ENCODE measurements around the gene MYRF.

The MYRF gene

DNA sequence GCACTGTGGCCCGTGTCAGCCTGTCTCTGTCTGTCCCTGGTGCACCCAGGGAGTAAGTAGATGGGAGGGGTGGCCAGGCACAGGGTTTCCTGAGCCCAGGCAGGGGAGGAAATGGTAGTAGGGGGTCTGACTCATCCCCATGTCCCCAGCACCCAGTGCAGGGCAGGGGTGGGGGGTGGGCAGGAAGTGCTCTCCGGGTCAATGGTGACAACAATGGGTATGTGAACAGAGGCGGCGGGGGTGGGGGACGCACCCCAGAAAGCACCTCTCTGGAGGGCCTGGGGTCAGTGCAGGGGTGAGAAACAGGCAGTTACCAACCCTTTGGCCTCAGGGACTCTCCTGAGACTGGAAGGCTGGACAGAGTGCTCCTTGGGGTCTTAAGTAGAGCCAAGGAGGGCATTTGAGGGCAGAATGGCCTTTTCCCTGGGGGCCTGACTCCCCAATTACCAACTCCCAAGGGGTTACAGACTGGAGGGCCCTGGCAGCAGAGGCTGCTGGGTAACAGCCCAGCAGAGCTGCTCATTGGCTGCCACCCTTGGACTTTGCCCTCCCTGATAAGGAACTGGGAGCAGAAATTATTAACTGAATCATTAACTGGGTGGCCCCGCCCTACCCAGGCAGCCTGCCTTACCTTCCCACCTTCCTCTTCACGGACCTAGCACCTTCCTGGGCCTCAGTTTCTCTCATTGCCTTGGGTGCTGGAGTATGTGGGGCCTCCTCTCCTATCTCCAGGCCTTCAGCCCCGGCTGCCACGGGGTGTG is 4.2 kb downstream of the MYRF start (continued):
- no peak for TF ChIP-seq ZNF26 (tag by site-specific recombination; IDR thresholded peaks at IDR 0.05)
- no peak for TF ChIP-seq PRDM1 (tag by site-specific recombination; IDR thresholded peaks at IDR 0.05)
- TF ChIP-seq ZIC2 (tag by site-specific recombination; IDR thresholded peaks at IDR 0.05), result peak; percentile 68
- peak; percentile 52; the same call in 1 of the 2 replicates for TF ChIP-seq ZNF76 (tag by site-specific recombination; IDR thresholded peaks at IDR 0.05; ENCODE audit: borderline replicate concordance, low read depth)

- H3K4me1 ChIP-seq (ENCODE audit: control insufficient read depth, insufficient read depth, low read length), result no peaks in the 10 kb centered on the region; the same call in 1 of the 2 replicates
- no peaks in the 10 kb centered on the region for H3K36me3 ChIP-seq (ENCODE audit: control insufficient read depth in 2 of 2, insufficient read depth in 1 of 2, low read length in 2 of 2)
- CTCF ChIA-PET, result interaction anchor here (0.5 to 1.6 kb wide), 5 partner anchors 10 to 318 kb away, joined by 3 to 8 read pairs (median 7); no protein-coding TSS in a partner anchor
- TF ChIP-seq, protein P1, sequence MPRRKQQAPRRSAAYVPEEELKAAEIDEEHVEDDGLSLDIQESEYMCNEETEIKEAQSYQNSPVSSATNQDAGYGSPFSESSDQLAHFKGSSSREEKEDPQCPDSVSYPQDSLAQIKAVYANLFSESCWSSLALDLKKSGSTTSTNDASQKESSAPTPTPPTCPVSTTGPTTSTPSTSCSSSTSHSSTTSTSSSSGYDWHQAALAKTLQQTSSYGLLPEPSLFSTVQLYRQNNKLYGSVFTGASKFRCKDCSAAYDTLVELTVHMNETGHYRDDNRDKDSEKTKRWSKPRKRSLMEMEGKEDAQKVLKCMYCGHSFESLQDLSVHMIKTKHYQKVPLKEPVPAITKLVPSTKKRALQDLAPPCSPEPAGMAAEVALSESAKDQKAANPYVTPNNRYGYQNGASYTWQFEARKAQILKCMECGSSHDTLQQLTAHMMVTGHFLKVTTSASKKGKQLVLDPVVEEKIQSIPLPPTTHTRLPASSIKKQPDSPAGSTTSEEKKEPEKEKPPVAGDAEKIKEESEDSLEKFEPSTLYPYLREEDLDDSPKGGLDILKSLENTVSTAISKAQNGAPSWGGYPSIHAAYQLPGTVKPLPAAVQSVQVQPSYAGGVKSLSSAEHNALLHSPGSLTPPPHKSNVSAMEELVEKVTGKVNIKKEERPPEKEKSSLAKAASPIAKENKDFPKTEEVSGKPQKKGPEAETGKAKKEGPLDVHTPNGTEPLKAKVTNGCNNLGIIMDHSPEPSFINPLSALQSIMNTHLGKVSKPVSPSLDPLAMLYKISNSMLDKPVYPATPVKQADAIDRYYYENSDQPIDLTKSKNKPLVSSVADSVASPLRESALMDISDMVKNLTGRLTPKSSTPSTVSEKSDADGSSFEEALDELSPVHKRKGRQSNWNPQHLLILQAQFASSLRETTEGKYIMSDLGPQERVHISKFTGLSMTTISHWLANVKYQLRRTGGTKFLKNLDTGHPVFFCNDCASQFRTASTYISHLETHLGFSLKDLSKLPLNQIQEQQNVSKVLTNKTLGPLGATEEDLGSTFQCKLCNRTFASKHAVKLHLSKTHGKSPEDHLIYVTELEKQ (tag by site-specific recombination; IDR thresholded peaks at IDR 0.05; ENCODE audit: borderline replicate concordance), result no peak
- TF ChIP-seq ZNF692 (tag by site-specific recombination; IDR thresholded peaks at IDR 0.05) (peak; percentile 76; the same call in 1 of the 2 replicates), ZNF623 (tag by site-specific recombination; IDR thresholded peaks at IDR 0.05) (0 out of 2 replicates have a peak, but pooled peaks have one; percentile 16), ZNF621 (tag by site-specific recombination; IDR thresholded peaks at IDR 0.05) (no peak)
- no peak overlapping the region for H3K27ac ChIP-seq (ENCODE audit: extremely low read depth, low read depth, low read length)
- POLR2A ChIA-PET, result no interaction called here
- H3K4me3 ChIP-seq (ENCODE audit: low read depth, low read length), result no peak overlapping the region
- no peaks in the 10 kb centered on the region for H3K9me3 ChIP-seq (ENCODE audit: control insufficient read depth, insufficient read depth, low read depth, low read length)
These were observed 4.9 kb downstream of the MYRF start for GRCh38 chr11:61757213-61757862.

DNA sequence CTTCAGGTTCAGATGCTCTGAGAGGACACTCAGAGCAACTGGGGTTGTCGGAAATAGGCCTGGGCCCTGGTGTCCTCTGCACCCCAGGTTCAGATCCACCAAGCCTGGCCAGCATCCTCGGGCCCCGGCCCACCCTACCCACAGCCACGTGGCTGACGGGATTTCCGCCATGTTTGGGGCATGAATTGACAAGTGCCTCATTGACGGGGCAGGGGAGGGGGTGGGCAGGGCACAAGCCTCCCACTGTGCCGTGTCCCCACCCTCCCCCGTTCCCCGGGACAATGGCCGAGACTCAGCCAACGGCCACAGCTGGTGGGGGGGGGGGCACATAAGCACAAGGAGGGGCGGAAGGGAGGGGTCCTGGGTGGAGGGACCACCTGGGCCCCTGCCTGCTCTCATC is 8.5 kb downstream of the MYRF start:
- no peaks in the 10 kb centered on the region for H3K36me3 ChIP-seq (ENCODE audit: control insufficient read depth in 2 of 2, insufficient read depth in 1 of 2, low read length in 2 of 2)
- no peak overlapping the region for H3K4me3 ChIP-seq (ENCODE audit: low read depth, low read length)
- POLR2A ChIA-PET, result no interaction called here
- no peak overlapping the region for H3K27ac ChIP-seq (ENCODE audit: extremely low read depth, low read depth, low read length)
- no peaks in the 10 kb centered on the region for H3K9me3 ChIP-seq (ENCODE audit: control insufficient read depth, insufficient read depth, low read depth, low read length)
- no peaks in the 10 kb centered on the region; the same call in 1 of the 2 replicates for H3K4me1 ChIP-seq (ENCODE audit: control insufficient read depth, insufficient read depth, low read length)
- CTCF ChIA-PET, result interaction anchor here (1.0 kb wide), 1 partner anchor 16 kb away, joined by 3 read pairs; no protein-coding TSS in a partner anchor
- TF ChIP-seq, protein P2, sequence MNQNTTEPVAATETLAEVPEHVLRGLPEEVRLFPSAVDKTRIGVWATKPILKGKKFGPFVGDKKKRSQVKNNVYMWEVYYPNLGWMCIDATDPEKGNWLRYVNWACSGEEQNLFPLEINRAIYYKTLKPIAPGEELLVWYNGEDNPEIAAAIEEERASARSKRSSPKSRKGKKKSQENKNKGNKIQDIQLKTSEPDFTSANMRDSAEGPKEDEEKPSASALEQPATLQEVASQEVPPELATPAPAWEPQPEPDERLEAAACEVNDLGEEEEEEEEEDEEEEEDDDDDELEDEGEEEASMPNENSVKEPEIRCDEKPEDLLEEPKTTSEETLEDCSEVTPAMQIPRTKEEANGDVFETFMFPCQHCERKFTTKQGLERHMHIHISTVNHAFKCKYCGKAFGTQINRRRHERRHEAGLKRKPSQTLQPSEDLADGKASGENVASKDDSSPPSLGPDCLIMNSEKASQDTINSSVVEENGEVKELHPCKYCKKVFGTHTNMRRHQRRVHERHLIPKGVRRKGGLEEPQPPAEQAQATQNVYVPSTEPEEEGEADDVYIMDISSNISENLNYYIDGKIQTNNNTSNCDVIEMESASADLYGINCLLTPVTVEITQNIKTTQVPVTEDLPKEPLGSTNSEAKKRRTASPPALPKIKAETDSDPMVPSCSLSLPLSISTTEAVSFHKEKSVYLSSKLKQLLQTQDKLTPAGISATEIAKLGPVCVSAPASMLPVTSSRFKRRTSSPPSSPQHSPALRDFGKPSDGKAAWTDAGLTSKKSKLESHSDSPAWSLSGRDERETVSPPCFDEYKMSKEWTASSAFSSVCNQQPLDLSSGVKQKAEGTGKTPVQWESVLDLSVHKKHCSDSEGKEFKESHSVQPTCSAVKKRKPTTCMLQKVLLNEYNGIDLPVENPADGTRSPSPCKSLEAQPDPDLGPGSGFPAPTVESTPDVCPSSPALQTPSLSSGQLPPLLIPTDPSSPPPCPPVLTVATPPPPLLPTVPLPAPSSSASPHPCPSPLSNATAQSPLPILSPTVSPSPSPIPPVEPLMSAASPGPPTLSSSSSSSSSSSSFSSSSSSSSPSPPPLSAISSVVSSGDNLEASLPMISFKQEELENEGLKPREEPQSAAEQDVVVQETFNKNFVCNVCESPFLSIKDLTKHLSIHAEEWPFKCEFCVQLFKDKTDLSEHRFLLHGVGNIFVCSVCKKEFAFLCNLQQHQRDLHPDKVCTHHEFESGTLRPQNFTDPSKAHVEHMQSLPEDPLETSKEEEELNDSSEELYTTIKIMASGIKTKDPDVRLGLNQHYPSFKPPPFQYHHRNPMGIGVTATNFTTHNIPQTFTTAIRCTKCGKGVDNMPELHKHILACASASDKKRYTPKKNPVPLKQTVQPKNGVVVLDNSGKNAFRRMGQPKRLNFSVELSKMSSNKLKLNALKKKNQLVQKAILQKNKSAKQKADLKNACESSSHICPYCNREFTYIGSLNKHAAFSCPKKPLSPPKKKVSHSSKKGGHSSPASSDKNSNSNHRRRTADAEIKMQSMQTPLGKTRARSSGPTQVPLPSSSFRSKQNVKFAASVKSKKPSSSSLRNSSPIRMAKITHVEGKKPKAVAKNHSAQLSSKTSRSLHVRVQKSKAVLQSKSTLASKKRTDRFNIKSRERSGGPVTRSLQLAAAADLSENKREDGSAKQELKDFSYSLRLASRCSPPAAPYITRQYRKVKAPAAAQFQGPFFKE (tag by site-specific recombination; IDR thresholded peaks at IDR 0.05; ENCODE audit: borderline replicate concordance), result no peak
- no peak for TF ChIP-seq ZNF580 (tag by site-specific recombination; IDR thresholded peaks at IDR 0.05)
- TF ChIP-seq ZNF133 (tag by site-specific recombination; IDR thresholded peaks at IDR 0.05), result no peak
- TF ChIP-seq ZNF121 (tag by site-specific recombination; IDR thresholded peaks at IDR 0.05), result no peak
- no peak for TF ChIP-seq ZNF791 (tag by site-specific recombination; IDR thresholded peaks at IDR 0.05)
- TF ChIP-seq, protein P3, sequence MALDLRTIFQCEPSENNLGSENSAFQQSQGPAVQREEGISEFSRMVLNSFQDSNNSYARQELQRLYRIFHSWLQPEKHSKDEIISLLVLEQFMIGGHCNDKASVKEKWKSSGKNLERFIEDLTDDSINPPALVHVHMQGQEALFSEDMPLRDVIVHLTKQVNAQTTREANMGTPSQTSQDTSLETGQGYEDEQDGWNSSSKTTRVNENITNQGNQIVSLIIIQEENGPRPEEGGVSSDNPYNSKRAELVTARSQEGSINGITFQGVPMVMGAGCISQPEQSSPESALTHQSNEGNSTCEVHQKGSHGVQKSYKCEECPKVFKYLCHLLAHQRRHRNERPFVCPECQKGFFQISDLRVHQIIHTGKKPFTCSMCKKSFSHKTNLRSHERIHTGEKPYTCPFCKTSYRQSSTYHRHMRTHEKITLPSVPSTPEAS (tag by site-specific recombination; IDR thresholded peaks at IDR 0.05), result no peak
- TF ChIP-seq ZNF626 (tag by site-specific recombination; IDR thresholded peaks at IDR 0.05), result no peak
- TF ChIP-seq ZNF521 (tag by site-specific recombination; IDR thresholded peaks at IDR 0.05), result no peak
